Body of pancreas (tissue), 4 donors: ENCODE measurements around the gene NEGR1.

Experiments
- POLR2A ChIP-seq, 3 donors: fragments of 450-650 bp; IDR thresholded peaks; one replicate each; pipeline ENCODE4 v1.6.1; 2016; ENCODE audit warnings: antibody characterized with exemption in 3 of 3, mild to moderate bottlenecking in 2 of 3
- TF ChIP-seq, protein P1 (sequence below), 7 experiments: fragments of 450-650 bp in 4 of 7; fragments of 200-600 bp in 3 of 7; sonication (generic) in 3 of 7; IDR thresholded peaks; one replicate each; pipeline ENCODE4 v1.5.1; 2016 to 2019; ENCODE audit warnings: antibody characterized with exemption in 7 of 7

DNA sequence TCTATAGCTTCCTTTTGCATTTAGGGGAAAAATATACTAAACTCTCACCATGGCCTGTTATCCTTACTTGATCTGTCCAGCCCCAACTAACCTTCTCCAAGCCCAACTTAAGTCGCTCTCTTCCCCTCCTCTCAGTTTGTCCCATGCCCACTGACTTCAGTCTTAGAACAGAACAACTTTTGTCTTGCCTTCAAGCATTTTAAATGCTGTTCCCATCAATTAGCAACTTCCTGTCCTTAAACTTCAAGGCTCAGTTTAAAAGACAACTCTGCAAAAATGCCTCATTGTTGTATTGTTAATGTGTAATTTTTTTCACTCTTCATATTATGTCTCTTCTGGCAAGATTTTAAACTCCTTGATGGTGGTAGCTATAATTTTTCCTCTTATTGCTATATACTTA is 526.9 kb downstream of the NEGR1 start:
- TF ChIP-seq POLR2A (IDR thresholded peaks at IDR 0.05): no peak
- TF ChIP-seq, protein P1, sequence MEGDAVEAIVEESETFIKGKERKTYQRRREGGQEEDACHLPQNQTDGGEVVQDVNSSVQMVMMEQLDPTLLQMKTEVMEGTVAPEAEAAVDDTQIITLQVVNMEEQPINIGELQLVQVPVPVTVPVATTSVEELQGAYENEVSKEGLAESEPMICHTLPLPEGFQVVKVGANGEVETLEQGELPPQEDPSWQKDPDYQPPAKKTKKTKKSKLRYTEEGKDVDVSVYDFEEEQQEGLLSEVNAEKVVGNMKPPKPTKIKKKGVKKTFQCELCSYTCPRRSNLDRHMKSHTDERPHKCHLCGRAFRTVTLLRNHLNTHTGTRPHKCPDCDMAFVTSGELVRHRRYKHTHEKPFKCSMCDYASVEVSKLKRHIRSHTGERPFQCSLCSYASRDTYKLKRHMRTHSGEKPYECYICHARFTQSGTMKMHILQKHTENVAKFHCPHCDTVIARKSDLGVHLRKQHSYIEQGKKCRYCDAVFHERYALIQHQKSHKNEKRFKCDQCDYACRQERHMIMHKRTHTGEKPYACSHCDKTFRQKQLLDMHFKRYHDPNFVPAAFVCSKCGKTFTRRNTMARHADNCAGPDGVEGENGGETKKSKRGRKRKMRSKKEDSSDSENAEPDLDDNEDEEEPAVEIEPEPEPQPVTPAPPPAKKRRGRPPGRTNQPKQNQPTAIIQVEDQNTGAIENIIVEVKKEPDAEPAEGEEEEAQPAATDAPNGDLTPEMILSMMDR (IDR thresholded peaks at IDR 0.05): no peak
